Measurements from ENCODE around the gene ASF1A. TPM values are rescaled to one million over a fixed set of nuclear protein-coding genes. Genes with fewer than 3 reads are reported as not detected.

ASF1A gene
- total and polyA plus RNA-seq, 2 of the 13 experiments (the other 11 are each of a cell fraction or from before 2014, with no cell fraction given): 14.5 to 49.9 TPM

DNA sequence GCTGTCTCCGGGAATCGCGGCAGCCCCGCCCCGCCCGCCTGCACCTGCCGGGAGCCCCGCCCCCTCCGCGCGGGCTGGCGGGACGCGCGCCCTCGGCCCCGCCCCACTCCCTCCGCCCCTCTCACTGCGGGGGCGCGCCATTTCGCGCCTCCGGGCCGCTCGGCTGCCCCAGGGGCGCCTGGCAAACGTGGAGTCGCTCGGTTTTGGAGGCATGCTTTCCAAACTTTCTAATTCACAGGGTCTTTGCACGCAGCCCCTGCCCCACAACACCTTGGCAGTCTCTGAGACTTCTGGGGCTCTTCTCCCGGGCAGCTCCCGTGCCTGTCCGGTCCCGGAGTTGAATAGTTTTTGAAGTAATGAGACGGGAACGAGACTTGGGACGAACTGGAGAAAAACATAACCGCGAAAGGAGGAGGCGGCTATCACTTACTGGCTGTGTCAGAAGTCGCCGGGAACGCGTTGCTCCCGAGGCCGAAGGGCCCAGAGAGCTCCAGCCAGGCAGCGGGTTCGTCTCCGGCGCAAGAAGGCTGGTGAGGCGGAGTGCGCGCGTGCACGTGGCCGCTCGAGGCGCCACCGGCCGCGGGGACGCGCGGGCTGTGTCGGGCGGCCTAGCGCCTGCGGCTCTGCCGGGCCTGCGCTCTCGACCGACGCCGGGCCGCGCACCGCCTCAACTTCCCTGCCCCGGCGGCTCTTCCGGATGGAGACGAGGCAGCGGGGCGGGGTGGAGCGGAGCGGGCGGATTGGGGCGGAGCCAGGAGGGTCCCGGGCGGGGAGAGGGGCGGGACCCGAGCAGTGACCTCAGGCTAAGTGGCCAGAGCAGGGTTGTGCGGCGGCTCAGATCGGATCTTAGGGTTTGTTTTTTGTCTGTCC lies 40.7 kb downstream of the ASF1A start, which contains the start of gene MCM9 (continued):
- TF ChIP-seq, protein P1, sequence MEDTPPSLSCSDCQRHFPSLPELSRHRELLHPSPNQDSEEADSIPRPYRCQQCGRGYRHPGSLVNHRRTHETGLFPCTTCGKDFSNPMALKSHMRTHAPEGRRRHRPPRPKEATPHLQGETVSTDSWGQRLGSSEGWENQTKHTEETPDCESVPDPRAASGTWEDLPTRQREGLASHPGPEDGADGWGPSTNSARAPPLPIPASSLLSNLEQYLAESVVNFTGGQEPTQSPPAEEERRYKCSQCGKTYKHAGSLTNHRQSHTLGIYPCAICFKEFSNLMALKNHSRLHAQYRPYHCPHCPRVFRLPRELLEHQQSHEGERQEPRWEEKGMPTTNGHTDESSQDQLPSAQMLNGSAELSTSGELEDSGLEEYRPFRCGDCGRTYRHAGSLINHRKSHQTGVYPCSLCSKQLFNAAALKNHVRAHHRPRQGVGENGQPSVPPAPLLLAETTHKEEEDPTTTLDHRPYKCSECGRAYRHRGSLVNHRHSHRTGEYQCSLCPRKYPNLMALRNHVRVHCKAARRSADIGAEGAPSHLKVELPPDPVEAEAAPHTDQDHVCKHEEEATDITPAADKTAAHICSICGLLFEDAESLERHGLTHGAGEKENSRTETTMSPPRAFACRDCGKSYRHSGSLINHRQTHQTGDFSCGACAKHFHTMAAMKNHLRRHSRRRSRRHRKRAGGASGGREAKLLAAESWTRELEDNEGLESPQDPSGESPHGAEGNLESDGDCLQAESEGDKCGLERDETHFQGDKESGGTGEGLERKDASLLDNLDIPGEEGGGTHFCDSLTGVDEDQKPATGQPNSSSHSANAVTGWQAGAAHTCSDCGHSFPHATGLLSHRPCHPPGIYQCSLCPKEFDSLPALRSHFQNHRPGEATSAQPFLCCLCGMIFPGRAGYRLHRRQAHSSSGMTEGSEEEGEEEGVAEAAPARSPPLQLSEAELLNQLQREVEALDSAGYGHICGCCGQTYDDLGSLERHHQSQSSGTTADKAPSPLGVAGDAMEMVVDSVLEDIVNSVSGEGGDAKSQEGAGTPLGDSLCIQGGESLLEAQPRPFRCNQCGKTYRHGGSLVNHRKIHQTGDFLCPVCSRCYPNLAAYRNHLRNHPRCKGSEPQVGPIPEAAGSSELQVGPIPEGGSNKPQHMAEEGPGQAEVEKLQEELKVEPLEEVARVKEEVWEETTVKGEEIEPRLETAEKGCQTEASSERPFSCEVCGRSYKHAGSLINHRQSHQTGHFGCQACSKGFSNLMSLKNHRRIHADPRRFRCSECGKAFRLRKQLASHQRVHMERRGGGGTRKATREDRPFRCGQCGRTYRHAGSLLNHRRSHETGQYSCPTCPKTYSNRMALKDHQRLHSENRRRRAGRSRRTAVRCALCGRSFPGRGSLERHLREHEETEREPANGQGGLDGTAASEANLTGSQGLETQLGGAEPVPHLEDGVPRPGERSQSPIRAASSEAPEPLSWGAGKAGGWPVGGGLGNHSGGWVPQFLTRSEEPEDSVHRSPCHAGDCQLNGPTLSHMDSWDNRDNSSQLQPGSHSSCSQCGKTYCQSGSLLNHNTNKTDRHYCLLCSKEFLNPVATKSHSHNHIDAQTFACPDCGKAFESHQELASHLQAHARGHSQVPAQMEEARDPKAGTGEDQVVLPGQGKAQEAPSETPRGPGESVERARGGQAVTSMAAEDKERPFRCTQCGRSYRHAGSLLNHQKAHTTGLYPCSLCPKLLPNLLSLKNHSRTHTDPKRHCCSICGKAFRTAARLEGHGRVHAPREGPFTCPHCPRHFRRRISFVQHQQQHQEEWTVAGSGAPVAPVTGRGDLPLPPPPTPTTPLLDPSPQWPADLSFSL (CRISPR knock-in tag; IDR thresholded peaks at IDR 0.05): 0 out of 2 replicates have a peak, but pooled peaks have one; percentile 19
- TF ChIP-seq ZNF572 (CRISPR knock-in tag; IDR thresholded peaks at IDR 0.05) (0 out of 2 replicates have a peak, but pooled peaks have one; percentile 65), HCFC1 (IDR thresholded peaks at IDR 0.05; ENCODE audit: low read depth, low read length) (no peak; the same call in 1 of the 2 replicates), MLLT10 (CRISPR knock-in tag; IDR thresholded peaks at IDR 0.05) (no peak), ZNF550 (CRISPR knock-in tag; IDR thresholded peaks at IDR 0.05; ENCODE audit: borderline replicate concordance) (0 out of 2 replicates have a peak, but pooled peaks have one; percentile 23), MTF2 (CRISPR knock-in tag; IDR thresholded peaks at IDR 0.05; ENCODE audit: borderline replicate concordance) (peak; percentile 94; the same call in 1 of the 2 replicates), ZNF383 (CRISPR knock-in tag; IDR thresholded peaks at IDR 0.05; ENCODE audit: borderline replicate concordance) (0 out of 2 replicates have a peak, but pooled peaks have one; percentile 28), ISL2 (CRISPR knock-in tag; IDR thresholded peaks at IDR 0.05) (peak; percentile 61)
- TF ChIP-seq, protein P2, sequence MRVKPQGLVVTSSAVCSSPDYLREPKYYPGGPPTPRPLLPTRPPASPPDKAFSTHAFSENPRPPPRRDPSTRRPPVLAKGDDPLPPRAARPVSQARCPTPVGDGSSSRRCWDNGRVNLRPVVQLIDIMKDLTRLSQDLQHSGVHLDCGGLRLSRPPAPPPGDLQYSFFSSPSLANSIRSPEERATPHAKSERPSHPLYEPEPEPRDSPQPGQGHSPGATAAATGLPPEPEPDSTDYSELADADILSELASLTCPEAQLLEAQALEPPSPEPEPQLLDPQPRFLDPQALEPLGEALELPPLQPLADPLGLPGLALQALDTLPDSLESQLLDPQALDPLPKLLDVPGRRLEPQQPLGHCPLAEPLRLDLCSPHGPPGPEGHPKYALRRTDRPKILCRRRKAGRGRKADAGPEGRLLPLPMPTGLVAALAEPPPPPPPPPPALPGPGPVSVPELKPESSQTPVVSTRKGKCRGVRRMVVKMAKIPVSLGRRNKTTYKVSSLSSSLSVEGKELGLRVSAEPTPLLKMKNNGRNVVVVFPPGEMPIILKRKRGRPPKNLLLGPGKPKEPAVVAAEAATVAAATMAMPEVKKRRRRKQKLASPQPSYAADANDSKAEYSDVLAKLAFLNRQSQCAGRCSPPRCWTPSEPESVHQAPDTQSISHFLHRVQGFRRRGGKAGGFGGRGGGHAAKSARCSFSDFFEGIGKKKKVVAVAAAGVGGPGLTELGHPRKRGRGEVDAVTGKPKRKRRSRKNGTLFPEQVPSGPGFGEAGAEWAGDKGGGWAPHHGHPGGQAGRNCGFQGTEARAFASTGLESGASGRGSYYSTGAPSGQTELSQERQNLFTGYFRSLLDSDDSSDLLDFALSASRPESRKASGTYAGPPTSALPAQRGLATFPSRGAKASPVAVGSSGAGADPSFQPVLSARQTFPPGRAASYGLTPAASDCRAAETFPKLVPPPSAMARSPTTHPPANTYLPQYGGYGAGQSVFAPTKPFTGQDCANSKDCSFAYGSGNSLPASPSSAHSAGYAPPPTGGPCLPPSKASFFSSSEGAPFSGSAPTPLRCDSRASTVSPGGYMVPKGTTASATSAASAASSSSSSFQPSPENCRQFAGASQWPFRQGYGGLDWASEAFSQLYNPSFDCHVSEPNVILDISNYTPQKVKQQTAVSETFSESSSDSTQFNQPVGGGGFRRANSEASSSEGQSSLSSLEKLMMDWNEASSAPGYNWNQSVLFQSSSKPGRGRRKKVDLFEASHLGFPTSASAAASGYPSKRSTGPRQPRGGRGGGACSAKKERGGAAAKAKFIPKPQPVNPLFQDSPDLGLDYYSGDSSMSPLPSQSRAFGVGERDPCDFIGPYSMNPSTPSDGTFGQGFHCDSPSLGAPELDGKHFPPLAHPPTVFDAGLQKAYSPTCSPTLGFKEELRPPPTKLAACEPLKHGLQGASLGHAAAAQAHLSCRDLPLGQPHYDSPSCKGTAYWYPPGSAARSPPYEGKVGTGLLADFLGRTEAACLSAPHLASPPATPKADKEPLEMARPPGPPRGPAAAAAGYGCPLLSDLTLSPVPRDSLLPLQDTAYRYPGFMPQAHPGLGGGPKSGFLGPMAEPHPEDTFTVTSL (CRISPR knock-in tag; IDR thresholded peaks at IDR 0.05; ENCODE audit: borderline replicate concordance): no peak
- TF ChIP-seq, protein P3, sequence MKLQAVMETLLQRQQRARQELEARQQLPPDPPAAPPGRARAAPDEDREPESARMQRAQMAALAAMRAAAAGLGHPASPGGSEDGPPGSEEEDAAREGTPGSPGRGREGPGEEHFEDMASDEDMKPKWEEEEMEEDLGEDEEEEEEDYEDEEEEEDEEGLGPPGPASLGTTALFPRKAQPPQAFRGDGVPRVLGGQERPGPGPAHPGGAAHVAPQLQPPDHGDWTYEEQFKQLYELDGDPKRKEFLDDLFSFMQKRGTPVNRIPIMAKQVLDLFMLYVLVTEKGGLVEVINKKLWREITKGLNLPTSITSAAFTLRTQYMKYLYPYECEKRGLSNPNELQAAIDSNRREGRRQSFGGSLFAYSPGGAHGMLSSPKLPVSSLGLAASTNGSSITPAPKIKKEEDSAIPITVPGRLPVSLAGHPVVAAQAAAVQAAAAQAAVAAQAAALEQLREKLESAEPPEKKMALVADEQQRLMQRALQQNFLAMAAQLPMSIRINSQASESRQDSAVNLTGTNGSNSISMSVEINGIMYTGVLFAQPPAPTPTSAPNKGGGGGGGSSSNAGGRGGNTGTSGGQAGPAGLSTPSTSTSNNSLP (IDR thresholded peaks at IDR 0.05; ENCODE audit: low read depth, low read length): no peak
- TF ChIP-seq, protein P4, sequence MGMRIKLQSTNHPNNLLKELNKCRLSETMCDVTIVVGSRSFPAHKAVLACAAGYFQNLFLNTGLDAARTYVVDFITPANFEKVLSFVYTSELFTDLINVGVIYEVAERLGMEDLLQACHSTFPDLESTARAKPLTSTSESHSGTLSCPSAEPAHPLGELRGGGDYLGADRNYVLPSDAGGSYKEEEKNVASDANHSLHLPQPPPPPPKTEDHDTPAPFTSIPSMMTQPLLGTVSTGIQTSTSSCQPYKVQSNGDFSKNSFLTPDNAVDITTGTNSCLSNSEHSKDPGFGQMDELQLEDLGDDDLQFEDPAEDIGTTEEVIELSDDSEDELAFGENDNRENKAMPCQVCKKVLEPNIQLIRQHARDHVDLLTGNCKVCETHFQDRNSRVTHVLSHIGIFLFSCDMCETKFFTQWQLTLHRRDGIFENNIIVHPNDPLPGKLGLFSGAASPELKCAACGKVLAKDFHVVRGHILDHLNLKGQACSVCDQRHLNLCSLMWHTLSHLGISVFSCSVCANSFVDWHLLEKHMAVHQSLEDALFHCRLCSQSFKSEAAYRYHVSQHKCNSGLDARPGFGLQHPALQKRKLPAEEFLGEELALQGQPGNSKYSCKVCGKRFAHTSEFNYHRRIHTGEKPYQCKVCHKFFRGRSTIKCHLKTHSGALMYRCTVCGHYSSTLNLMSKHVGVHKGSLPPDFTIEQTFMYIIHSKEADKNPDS (CRISPR knock-in tag; IDR thresholded peaks at IDR 0.05): peak; percentile 70; the same call in 1 of the 2 replicates
